ENCODE results near the gene LDLRAD3.

The LDLRAD3 gene

DNA sequence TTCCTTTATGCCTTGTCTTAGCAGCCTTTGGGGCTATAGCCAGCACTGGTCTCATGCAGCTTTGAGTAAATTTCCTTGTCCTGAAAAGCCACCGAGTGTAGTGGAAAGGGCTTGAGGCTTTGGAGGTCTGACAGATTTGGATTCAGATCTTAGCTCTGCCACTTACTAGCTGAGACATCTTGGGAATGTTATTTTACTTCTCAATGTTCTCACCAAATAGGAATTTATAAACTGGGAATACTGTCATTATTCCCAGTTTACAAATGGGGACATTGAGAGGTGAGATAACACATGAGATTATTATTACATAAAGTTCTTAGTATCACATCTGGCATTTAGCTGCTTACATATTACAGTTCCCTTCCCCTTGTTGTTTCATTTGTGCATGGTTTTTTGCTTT, 249.9 kb downstream of the LDLRAD3 start:
- ChIA-PET CTCF (no interaction called here), POLR2A (no interaction called here)
- TF ChIP-seq BHLHE40 (IDR thresholded peaks at IDR 0.05; ENCODE audit: borderline replicate concordance), result no peak
- no peak for TF ChIP-seq NFRKB (IDR thresholded peaks at IDR 0.05)
- no peak for TF ChIP-seq FOXM1 (IDR thresholded peaks at IDR 0.05; ENCODE audit: borderline replicate concordance)
- no peak for TF ChIP-seq ARNT (IDR thresholded peaks at IDR 0.05)
- no peak for TF ChIP-seq FOXA1 (IDR thresholded peaks at IDR 0.05)
- TF ChIP-seq LEF1 (IDR thresholded peaks at IDR 0.05; ENCODE audit: borderline replicate concordance), result no peak
- TF ChIP-seq TARDBP (IDR thresholded peaks at IDR 0.05), result no peak
- no peak for TF ChIP-seq FOXK2 (IDR thresholded peaks at IDR 0.05)
- no peak for TF ChIP-seq ZNF384 (IDR thresholded peaks at IDR 0.05)
- no peak for TF ChIP-seq HDGF (IDR thresholded peaks at IDR 0.05; ENCODE audit: borderline replicate concordance)
- no peak for DNase-seq (ENCODE audit: extremely low spot score)

- TF ChIP-seq BHLHE40 (IDR thresholded peaks at IDR 0.05; ENCODE audit: borderline replicate concordance) (no peak), FOXK2 (IDR thresholded peaks at IDR 0.05) (no peak), HDGF (IDR thresholded peaks at IDR 0.05; ENCODE audit: borderline replicate concordance) (no peak), ELF4 (IDR thresholded peaks at IDR 0.05) (no peak), LEF1 (IDR thresholded peaks at IDR 0.05; ENCODE audit: borderline replicate concordance) (no peak), ZNF384 (IDR thresholded peaks at IDR 0.05) (no peak), FOXM1 (IDR thresholded peaks at IDR 0.05; ENCODE audit: borderline replicate concordance) (no peak), ARNT (IDR thresholded peaks at IDR 0.05) (no peak)
- TF ChIP-seq, protein P1, sequence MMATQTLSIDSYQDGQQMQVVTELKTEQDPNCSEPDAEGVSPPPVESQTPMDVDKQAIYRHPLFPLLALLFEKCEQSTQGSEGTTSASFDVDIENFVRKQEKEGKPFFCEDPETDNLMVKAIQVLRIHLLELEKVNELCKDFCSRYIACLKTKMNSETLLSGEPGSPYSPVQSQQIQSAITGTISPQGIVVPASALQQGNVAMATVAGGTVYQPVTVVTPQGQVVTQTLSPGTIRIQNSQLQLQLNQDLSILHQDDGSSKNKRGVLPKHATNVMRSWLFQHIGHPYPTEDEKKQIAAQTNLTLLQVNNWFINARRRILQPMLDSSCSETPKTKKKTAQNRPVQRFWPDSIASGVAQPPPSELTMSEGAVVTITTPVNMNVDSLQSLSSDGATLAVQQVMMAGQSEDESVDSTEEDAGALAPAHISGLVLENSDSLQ (IDR thresholded peaks at IDR 0.05), result no peak
- DNase-seq (ENCODE audit: extremely low spot score), result no peak
- CTCF ChIA-PET, result interaction anchor here (1.0 kb wide), 1 partner anchor 10 kb away, joined by 3 read pairs; no protein-coding TSS in a partner anchor
- POLR2A ChIA-PET, result no interaction called here
These were observed 251.9 kb downstream of the LDLRAD3 start for GRCh38 chr11:36195496-36196354.

DNA sequence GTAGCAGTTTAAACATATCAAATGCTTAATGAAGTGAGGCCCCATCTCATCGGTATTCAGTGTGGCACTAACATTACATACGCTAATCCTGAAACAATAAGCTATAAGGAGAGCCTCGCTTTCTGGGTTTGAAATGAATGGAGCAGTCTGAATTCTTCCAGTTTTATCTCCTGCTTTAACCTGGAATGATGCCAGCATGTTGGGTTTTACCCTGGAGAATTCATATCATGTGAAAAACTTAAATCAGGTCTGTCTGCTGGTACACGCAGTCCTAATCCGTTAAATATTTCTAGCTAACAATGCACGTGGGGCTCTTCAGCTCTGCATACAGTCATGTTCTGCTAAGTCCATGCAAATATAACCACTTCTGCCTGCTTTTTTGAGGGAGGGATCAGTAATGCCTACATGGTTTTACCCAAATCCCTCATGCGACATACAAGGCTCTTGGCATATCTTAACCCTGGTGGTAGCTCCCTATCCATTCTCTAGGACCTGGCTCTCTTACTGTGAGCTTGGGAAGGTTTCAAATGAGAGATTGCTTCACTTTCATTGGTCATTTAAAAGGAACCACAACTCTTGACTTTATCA, 252.6 kb downstream of the LDLRAD3 start:
- ChIA-PET CTCF (interaction anchor here (1.0 kb wide), 1 partner anchor 9 kb away, joined by 3 read pairs; no protein-coding TSS in a partner anchor), POLR2A (no interaction called here)
- TF ChIP-seq FOXM1 (IDR thresholded peaks at IDR 0.05; ENCODE audit: borderline replicate concordance) (no peak), FOXA1 (IDR thresholded peaks at IDR 0.05) (no peak), SUZ12 (IDR thresholded peaks at IDR 0.05) (no peak), SP1 (IDR thresholded peaks at IDR 0.05) (no peak), ELF4 (IDR thresholded peaks at IDR 0.05) (no peak), CTBP1 (IDR thresholded peaks at IDR 0.05; ENCODE audit: borderline replicate concordance) (no peak), FOXK2 (IDR thresholded peaks at IDR 0.05) (no peak), NFRKB (IDR thresholded peaks at IDR 0.05) (no peak), ARNT (IDR thresholded peaks at IDR 0.05) (no peak), L3MBTL2 (conservative IDR thresholded peaks at IDR 0.05) (no peak), HDGF (IDR thresholded peaks at IDR 0.05; ENCODE audit: borderline replicate concordance) (no peak), ZNF384 (IDR thresholded peaks at IDR 0.05) (no peak)
- no peak for DNase-seq (ENCODE audit: extremely low spot score)

DNA sequence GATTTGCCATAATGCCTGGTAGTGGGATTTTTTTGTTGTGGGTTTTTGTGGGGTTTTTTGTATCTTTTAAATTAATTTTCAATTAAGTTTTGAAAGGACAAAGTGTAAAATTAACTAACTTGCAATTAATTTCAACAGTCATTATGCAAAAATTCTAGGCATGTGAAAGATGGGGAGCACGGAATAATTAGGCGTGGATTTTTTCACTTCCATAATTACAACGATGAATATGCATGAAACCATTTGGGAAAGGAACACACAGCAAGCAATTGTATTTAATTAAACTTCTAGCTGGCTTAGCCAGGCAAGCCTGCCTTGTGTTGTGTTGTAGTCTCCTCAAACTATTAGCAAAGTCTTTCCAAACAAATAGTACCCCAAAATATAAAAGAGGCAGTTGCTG, 257.5 kb downstream of the LDLRAD3 start:
- TF ChIP-seq ARNT (IDR thresholded peaks at IDR 0.05), result no peak
- no peak for TF ChIP-seq TARDBP (IDR thresholded peaks at IDR 0.05)
- TF ChIP-seq NFRKB (IDR thresholded peaks at IDR 0.05), result no peak
- TF ChIP-seq, protein P1 (IDR thresholded peaks at IDR 0.05), result no peak
- TF ChIP-seq SUZ12 (IDR thresholded peaks at IDR 0.05), result no peak
- no peak for TF ChIP-seq ZNF384 (IDR thresholded peaks at IDR 0.05)
- no peak for TF ChIP-seq FOXM1 (IDR thresholded peaks at IDR 0.05; ENCODE audit: borderline replicate concordance)
- TF ChIP-seq BHLHE40 (IDR thresholded peaks at IDR 0.05; ENCODE audit: borderline replicate concordance), result no peak
- TF ChIP-seq LEF1 (IDR thresholded peaks at IDR 0.05; ENCODE audit: borderline replicate concordance), result no peak
- no peak for TF ChIP-seq SP1 (IDR thresholded peaks at IDR 0.05)
- TF ChIP-seq L3MBTL2 (conservative IDR thresholded peaks at IDR 0.05), result no peak
- TF ChIP-seq ELF4 (IDR thresholded peaks at IDR 0.05), result no peak
- no peak for TF ChIP-seq CTBP1 (IDR thresholded peaks at IDR 0.05; ENCODE audit: borderline replicate concordance)
- no peak for TF ChIP-seq HDGF (IDR thresholded peaks at IDR 0.05; ENCODE audit: borderline replicate concordance)
- TF ChIP-seq FOXK2 (IDR thresholded peaks at IDR 0.05), result no peak
- ChIA-PET CTCF (no interaction called here), POLR2A (no interaction called here)
- DNase-seq (ENCODE audit: extremely low spot score), result no peak

DNA sequence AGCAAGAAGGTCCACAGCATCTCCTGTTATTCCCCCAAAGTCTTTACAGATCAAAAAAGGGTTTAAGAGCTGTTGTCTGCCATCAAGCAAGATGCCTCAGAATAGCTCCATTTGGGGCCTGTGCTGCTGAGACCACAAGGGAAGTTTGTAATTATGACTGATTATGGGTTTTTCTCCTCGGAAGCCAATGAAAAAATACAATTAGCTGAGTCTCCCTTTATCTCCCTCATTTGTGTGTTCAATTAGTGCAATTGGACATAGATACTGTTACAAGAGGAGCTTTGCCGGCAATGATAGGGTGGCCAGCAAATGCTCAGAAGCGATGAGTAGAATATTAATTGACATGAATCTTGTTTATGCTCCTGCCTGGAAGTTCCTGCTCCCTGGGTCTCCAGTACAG, 261.7 kb downstream of the LDLRAD3 start:
- CTCF ChIA-PET, result interaction anchor here (1.0 kb wide), 1 partner anchor 9 kb away, joined by 3 read pairs; no protein-coding TSS in a partner anchor
- TF ChIP-seq CTBP1 (IDR thresholded peaks at IDR 0.05; ENCODE audit: borderline replicate concordance) (no peak), FOXM1 (IDR thresholded peaks at IDR 0.05; ENCODE audit: borderline replicate concordance) (no peak), FOXA1 (IDR thresholded peaks at IDR 0.05) (no peak), BHLHE40 (IDR thresholded peaks at IDR 0.05; ENCODE audit: borderline replicate concordance) (no peak), FOXK2 (IDR thresholded peaks at IDR 0.05) (no peak), ARNT (IDR thresholded peaks at IDR 0.05) (no peak), SUZ12 (IDR thresholded peaks at IDR 0.05) (no peak), L3MBTL2 (conservative IDR thresholded peaks at IDR 0.05) (no peak), LEF1 (IDR thresholded peaks at IDR 0.05; ENCODE audit: borderline replicate concordance) (no peak)

DNA sequence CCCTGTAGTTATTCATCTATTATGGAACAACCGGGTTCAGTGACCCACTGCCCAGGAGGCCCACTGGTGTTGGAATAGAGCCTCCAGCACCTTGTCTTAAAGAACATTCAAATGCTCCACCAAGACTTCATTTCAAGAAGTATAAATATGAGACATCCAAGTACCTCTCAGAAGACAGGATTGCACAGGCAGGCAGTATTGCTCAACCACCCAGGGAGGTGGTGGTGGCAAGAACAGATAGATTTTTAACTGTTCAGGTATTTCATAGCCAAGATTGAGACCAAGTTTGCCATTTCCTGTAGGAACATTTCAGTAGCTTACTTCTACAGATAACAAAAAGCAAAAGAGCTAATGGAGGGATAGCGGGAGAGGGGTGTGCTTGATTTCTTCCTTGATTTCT, 266.7 kb downstream of the LDLRAD3 start:
- TF ChIP-seq FOXK2 (IDR thresholded peaks at IDR 0.05) (no peak), LEF1 (IDR thresholded peaks at IDR 0.05; ENCODE audit: borderline replicate concordance) (no peak), TARDBP (IDR thresholded peaks at IDR 0.05) (no peak), SUZ12 (IDR thresholded peaks at IDR 0.05) (no peak)
- TF ChIP-seq, protein P1 (IDR thresholded peaks at IDR 0.05), result no peak
- ChIA-PET POLR2A (no interaction called here), CTCF (interaction anchor here (0.6 to 0.8 kb wide), 2 partner anchors 16 to 22 kb away, joined by 3 read pairs; no protein-coding TSS in a partner anchor)
- no peak for DNase-seq (ENCODE audit: extremely low spot score)

More for the DNA sequence above, 261.7 kb downstream of the LDLRAD3 start:
- POLR2A ChIA-PET, result no interaction called here
- no peak for DNase-seq (ENCODE audit: extremely low spot score)

All from HEK293T (cell line).